GM18951 (cell line): Measurements from ENCODE around the gene MROH8.

Source experiments
- POLR2A ChIP-seq: IDR thresholded peaks from 4 replicates; pipeline ENCODE4 v1.6.1; 2011; ENCODE audit warnings: mild to moderate bottlenecking; ENCODE audit not compliant: insufficient read length, insufficient read depth; ENCODE audit errors: extremely low read depth
- in situ Hi-C: fragments of 300-500 bp; cut with MboI; formaldehyde crosslinking; loops from one replicate; pipeline ENCODE4 v1.12.0; 2022; ENCODE audit warnings: low sequenced_read_pairs, mixed read lengths, inconsistent platforms; ENCODE audit not compliant: unreplicated experiment

The MROH8 gene

DNA sequence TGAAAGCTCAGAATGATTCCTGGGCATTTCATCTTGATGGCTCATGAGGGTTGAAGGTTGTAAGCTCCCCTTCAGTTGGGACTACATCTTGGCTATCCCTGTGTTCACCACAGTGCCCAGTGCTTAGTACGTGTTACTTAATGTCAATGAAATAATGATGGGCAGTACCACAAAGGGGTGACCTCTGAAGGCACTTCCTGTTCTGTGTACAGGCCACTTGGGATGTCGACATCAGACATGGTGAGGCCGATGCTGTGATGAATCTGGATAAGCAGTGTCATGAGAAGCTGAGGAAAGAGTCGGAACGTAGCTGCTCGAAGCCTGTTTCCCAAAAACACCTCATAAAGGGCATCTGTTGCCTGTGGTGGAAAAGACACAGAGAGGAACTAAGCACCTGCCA, 55.9 kb downstream of the MROH8 start:
- TF ChIP-seq POLR2A: no peak
- in situ Hi-C loops: no loop called here

DNA sequence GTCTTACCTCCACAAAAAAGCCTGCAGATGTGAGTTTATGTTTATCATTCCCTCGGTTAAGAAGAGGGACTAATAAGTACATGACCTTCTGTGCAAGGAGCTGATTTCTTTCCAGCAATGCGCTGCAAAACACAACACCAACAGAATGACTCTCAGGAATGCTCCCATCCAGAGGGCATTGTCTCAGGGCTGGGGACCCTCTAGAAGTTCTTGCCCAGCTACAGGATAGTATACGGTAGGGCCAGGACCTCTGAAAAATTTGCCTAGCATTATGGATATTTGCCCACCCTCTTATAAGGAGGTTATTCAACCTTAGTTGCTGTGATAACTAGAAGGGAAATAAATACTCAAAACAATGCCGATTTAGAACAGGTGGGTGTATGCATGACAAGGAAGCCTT, 58.9 kb downstream of the MROH8 start:
- in situ Hi-C loops: no loop called here
- TF ChIP-seq POLR2A: no peak

DNA sequence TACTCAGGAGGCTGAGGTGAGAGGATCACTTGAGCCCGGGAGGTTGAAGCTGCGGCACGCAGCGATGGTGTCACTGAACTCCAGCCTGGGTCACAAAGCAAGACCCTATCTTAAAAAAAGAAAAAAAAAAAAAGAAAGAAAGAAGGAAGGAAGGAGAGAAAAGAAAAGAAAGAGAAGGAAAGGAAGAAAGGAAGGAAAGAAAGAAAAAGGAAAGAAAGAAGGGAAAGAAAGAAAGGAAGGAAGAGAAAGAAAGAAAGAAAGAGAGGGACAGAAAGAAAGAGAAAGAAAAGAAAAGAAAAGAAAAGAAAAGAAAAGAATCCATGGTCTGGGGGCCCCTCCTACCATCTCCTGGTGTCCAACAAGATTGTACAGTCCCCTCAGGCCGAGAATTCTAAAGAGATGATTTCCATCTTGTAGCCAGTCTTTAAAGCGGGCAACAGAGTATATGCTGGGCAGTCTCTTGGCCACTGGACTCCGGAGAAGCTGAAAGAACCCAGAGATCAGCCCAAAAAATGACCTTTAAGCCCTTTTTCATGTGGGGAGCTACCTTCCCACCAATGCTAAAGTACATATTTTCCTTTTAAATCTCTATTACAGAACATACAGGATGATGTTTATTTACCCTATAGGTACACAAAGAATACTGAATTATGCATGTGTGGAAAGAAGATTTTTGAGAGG, 59.9 kb downstream of the MROH8 start:
- no peak for TF ChIP-seq POLR2A
- in situ Hi-C loops: no loop called here

DNA sequence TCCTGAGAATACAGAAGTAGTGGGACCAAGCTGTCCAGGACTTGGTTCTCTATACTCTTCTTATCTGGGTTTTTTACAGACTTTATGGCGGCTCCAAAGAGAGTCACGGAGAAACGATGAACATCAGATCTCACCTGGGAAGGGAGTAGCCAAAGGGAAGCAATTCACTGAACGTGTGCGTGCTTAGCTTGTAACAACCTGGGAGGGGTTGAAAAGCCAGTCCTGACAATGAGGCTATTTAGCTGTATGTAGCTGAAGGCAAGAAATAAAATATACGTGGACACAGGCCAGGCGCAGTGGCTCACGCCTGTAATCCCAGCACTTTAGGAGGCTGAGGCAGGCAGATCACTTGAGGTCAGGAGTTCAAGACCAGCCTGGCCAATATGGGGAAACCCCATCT, 65.3 kb downstream of the MROH8 start:
- in situ Hi-C loops: no loop called here
- no peak for TF ChIP-seq POLR2A

DNA sequence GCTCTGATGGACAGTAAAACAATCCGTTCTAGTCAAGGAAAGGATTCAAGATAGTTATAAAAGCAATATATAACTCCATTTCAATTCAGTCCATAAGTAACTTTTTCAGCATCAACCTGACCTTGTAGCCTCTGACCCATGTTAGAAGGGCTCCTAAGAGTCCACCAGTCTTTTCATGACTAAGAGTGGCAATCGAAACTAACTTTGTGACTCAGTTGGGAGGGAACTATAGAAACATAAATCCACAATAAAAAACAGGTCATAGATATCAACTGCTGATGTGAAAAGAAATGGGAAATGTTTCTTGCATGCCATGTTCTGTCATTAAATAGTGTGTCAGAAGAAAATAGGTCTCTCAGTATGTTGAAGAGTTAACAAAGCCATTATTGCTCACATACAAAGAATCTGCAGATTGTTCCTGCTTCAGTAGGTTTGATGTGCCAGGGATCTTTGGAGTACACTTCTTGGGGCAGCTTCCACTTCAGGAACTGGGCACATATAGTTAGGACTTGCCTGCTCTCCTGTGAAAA, 67.4 kb downstream of the MROH8 start:
- in situ Hi-C loops: no loop called here
- TF ChIP-seq POLR2A: no peak

DNA sequence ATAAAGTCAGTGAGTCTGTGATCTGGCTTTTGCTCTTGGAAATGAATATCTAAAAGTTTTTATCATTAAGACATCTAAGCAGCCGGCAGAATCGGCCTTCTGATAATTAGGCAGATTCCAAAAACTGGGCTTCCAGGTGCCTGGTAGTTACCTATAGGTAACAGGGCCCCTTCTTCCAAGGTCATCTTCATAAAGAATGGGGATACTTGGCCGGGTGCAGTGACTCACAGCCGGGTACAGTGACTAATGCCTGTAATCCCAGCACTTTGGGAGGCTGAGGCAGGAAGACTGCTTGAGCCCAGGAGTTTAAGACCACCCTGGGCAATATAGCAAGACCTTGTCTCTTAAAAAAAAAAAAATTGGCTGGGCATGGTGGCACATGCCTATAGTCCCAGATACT, 70.7 kb downstream of the MROH8 start:
- in situ Hi-C loops: no loop called here

DNA sequence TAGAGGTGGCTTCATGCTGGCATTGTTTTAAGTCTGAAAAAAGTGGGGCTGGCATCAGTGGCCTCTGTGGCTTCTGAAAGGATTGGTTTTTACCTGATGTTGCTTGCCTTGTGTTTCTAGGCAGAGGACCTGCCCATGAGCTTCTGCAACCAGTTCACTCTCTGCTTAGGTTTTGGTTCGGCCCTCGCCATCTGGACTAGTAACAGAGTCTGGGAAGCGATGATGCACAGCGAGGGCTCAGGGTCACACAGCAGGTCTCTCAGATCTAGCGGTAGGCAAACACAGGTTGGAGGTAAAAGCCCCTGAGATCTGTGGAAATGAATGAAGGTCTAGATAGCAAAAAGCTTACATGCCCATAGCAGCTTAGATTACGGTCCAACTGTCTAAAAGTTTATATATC, 76.8 kb downstream of the MROH8 start:
- in situ Hi-C loops: no loop called here
- TF ChIP-seq POLR2A: no peak

More for the DNA sequence above, 70.7 kb downstream of the MROH8 start:
- TF ChIP-seq POLR2A: no peak

DNA sequence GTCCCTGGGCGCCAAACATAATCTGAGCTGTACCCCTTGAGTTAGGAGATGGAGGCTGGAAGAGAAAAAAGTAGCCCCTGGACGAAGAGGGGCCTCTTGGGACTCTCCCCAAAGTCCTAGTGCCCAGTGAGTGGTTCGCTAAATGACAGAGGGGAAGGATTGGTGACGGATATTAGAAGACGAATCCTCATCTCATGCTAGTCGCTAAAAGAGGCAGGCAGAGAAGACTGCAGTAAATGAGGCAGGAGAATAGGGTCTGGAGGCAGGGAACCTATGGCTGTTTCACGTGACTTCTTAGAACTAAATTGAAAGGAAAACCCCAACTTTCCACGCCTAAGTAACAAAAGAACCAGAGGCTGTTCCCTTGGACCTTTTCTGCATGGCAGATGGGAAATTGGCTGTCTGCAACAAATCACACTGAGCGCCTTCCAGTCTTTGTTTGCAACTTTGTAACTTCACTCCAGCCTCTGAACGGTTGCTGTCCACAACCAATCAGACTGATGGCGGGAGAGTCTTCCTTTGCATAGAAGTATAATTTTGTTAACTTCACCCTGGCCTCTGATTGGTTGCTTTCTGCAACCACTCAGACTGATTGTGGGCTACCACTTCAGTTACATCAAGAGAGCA, 82.8 kb downstream of the MROH8 start:
- in situ Hi-C loops: no loop called here
- TF ChIP-seq POLR2A: no peak

DNA sequence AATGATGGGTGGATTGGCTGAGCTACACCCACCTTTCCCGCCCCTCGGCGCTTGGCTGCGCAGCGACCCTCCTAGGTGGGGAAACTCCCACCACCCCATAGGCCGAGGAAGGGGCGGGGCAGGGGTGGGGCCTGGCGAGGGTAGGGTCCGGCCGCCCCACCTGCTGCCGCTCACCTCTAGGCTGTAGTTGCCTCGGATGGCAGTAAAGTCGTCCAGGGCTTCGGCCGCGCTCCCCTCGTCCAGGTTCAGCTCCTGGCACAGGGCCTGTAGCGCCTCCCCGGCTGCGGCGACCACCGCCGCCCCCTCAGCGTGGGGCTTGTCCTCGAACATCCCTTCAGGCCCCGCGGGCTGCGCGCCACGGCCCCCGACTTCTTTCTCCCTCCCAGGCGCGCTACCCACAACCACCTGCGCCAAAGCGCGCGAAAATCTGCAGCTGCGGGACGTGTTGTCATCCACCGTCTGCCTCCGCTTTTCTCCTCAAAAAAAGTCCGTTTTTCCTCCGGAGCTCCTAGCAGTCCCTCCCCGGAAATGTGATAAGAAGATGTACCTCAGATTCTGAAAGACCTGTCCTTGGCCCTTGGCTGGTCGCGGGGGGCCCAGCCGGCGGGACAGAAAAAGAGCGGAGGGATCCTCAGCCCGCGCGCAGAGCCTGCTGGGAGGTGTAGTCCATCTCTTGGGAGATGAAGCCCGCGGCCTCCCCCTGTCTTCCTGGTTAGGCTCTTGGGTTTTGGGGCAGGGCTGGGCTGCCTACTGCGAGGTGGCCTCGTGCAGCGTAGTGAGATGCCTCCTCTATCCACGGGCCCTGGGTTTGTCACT, 83.5 kb downstream of the MROH8 start, which contains the start of gene RBL1:
RBL1 (minus strand) TSS at position 399 of the 816 bp plus-strand sequence; CDS start at position 330, 69 bp downstream.
- in situ Hi-C loops: no loop called here
- peak; percentile 90 for TF ChIP-seq POLR2A

DNA sequence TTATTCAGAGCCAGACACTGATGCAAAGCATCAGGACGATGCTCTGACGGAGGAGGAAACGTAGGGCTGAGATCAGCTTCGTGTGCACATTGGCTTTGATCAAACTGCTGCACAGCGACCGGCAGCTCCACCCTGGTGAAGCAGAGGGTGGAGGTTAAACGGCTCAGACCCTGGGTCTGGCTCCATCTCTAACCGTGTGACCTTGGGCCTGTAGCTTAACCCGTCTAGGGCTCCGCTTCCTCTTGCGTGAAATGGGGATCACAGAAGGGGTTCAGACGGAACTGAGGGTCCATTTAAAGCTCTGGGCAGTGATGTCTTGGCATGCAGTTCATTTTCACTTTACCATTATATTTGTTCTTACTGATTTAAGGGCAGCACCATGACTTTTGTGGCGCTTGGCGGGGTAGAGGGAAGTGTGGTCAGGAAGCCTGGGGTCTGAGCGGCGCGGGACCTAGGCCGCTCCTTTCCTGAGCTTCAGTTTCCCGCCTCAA, 84.2 kb downstream of the MROH8 start:
- TF ChIP-seq POLR2A: no peak
- in situ Hi-C loops: no loop called here

DNA sequence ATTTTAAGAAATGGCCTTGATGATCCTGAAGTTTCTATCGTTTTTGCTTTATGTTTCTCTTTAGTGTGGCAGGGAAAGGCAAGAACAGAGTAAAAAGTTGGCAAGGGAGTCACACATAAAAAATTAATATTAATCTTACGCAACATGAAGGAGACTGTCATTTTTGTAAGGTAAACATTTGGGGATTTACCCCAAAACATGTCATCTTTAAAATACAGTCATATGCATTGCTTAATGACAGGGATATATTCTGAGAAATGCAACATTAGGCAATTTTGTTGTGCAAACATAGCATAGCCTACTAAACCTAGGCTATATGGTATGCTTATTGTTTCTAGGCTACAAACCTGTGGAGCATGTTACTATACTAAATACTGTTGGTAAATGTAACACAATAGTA, 88.9 kb downstream of the MROH8 start:
- in situ Hi-C loops: no loop called here
- TF ChIP-seq POLR2A: no peak

DNA sequence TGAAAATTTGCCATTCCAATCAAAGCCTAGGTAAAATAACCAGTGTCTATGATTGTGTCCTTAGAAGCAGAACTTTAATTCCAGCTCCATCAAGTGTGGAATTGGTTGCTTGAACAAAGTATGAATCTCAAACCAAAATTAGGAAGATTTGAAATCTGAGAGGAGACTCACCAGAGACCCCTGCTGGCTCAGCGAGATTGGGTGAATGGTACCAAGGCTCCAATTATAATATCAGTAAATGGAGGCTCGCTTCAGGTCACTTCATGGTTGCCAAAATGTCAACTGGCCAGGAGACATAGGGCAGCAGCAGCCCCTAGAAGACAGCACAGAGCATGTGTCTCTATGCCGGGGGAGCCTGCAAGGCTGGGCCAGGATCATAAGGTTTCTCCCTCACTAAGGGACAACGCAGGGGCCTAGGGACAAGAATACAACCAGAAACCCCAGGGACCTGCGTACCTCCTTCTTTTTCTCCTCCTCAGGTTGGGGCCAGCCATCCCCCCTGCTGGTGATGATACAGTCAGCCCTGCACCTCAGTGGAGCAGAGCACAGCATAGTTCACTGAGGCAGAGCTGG, 97.5 kb downstream of the MROH8 start:
- TF ChIP-seq POLR2A: no peak
- in situ Hi-C loops: no loop called here

DNA sequence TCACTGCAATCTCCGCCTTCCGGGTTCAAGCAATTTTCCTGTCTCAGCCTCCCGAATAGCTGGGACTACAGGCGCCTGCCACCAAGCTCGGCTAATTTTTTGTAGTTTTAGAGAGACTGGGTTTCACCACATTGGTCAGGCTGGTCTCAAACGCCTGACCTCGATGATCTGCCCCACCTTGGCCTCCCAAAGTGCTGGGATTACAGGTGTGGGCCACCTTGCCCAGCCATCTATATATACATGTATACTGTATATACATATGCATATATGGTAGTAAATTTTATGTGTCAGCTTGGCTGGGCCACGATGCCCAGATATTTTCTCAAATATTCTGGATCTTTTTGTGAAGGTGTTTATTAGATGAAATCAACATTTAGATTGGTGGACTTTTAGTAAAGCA, 102.3 kb downstream of the MROH8 start:
- in situ Hi-C loops: no loop called here
- TF ChIP-seq POLR2A: no peak
